Left lung (tissue), 10 donors: ENCODE results near the gene GLIPR2. TPM values are rescaled to one million over a fixed set of nuclear protein-coding genes. Genes with fewer than 3 reads are reported as not detected.
"Not testable (repeated sequence)": the region's sequence is repeated elsewhere in the genome, so short reads cannot be mapped to it uniquely, and the experiment has no call there.

Experiments used
- ATAC-seq: fragments of 200-7000 bp; cut with Tn5 transposase; one replicate; pipeline ENCODE4 v1.9.1; 2020; ENCODE audit warnings: moderate library complexity
- DNase-seq, 4 donors: peaks; one replicate each; pipeline ENCODE4 v3.0.0-alpha.2; 2013 to 2020
- H3K27ac ChIP-seq, 2 donors: fragments of 200-600 bp; sonication (generic) in 1 of 2; one replicate each; pipeline versions ENCODE4 v1.5.0 to v1.8.0; 2020 to 2021
- H3K27me3 ChIP-seq, 2 donors: fragments of 200-600 bp; sonication (generic) in 1 of 2; one replicate each; pipeline versions ENCODE4 v1.5.0 to v1.8.0; 2020 to 2021
- H3K36me3 ChIP-seq, 2 donors: fragments of 200-600 bp; sonication (generic) in 1 of 2; one replicate each; pipeline versions ENCODE4 v1.5.0 to v1.8.0; 2020 to 2021
- H3K4me1 ChIP-seq, 2 donors: fragments of 200-600 bp; one replicate each; pipeline ENCODE4 v1.8.0; 2021
- H3K4me3 ChIP-seq, 2 donors: fragments of 200-600 bp; sonication (generic) in 1 of 2; one replicate each; pipeline versions ENCODE4 v1.5.0 to v1.8.0; 2020 to 2021; ENCODE audit warnings: mild to moderate bottlenecking in 1 of 2
- H3K9me3 ChIP-seq, 2 donors: fragments of 200-600 bp; sonication (generic) in 1 of 2; one replicate each; pipeline versions ENCODE4 v1.5.0 to v1.8.0; 2020 to 2021
- CTCF ChIP-seq, 2 donors: fragments of 200-600 bp; sonication (generic) in 1 of 2; IDR thresholded peaks; one replicate each; pipeline versions ENCODE4 v1.5.0 to v1.8.0; 2021; ENCODE audit warnings: antibody characterized with exemption in 2 of 2
- intact Hi-C, 2 donors: fragments of 100-400 bp; cut with DNase I; formaldehyde crosslinking; loops; one replicate each; pipeline versions ENCODE4 v1.11.2 to v1.14.2; 2022
- polyA plus RNA-seq, 6 donors: library from polyadenylated mRNA; unstranded; fragments of 120-200 nt; gene quantifications; one replicate each; pipeline ENCODE4 v1.2.1, GENCODE V29; 2013; ENCODE audit not compliant: insufficient read length in 6 of 6
- total RNA-seq, 2 donors: library from RNA; stranded (reverse); fragmentation: NEBNext Ultra II Directional; extraction: Animal tissue kit (Norgen Biotek cat#: 25700); gene quantifications; one replicate each; pipeline ENCODE4 v1.2.1, GENCODE V29; 2021
- donor health status: DM: no; HTN: yes; CAD: no.
- donor health status: DM: no; HTN: no; CAD: no.

GLIPR2 gene
- total and polyA plus RNA-seq, 8 donors, result 33.0 to 94.5 (median 35.8) TPM

- Histone ChIP-seq H3K9me3 (peaks cover 0 to 3% of the 10 kb centered on the region in 2 donors), H3K27ac (peak overlapping the region in 1 of 2 donors; percentile 66), H3K27me3 (no peaks in the 10 kb centered on the region), H3K4me3 (no peak overlapping the region), H3K36me3 (peaks cover 0 to 17% of the 10 kb centered on the region in 2 donors), H3K4me1 (peaks cover 6 to 63% of the 10 kb centered on the region in 2 donors)
- ATAC-seq, result no peak
- no peak for DNase-seq
- intact Hi-C loops, result no loop called here
- no peak for TF ChIP-seq CTCF (IDR thresholded peaks at IDR 0.05)
Observed at GRCh38 chr9:36156116-36156515, 19.6 kb downstream of the GLIPR2 start.

DNA sequence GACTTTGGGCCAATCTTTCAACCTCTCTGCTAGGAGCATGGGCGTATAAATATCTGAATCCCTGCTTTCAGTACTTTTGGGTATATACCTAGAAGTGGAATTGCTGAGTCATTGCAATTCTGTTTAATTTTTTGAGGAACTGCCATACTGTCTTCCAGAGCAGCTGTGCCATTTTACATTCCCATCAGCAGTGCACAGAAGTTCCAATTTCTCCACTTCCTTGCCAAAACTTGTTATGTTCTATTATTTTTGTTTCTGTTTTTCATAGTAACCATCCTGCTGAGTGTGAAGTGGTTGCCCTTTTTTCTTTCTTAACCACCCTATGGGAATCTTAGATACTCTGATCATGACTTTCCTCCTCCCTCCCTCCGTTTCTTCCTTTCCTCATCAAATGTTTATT, 21.6 kb downstream of the GLIPR2 start:
- DNase-seq (no peak), ATAC-seq (peak; percentile 17)
- H3K9me3 ChIP-seq, result peaks cover 0 to 3% of the 10 kb centered on the region in 2 donors
- H3K27me3 ChIP-seq, result no peaks in the 10 kb centered on the region
- intact Hi-C loops, result no loop called here
- H3K4me1 ChIP-seq, result peaks cover 3 to 44% of the 10 kb centered on the region in 2 donors
- peak overlapping the region; percentile 60 to 73 for H3K27ac ChIP-seq
- H3K4me3 ChIP-seq, result no peak overlapping the region
- no peak for TF ChIP-seq CTCF (IDR thresholded peaks at IDR 0.05)
- H3K36me3 ChIP-seq, result peaks cover 0 to 26% of the 10 kb centered on the region in 2 donors

DNA sequence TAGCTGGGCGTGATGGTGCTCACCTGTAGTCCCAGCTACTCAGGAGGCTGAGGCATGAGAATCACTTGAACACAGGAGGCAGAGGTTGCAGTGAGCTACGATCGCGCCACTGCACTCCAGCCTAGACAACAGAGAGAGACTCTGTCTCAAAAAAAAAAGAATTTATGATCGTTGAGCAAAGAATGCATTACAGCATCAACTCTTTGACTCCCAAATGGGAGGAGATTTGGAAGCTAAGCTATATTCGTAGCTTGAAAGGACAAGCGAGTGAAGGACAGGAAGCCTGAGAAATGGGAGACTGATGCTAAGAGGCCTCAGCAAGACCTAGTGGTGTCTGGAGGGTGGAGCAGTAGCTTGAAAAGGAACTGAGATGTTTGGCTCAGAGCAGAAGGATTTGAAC, 22.4 kb downstream of the GLIPR2 start:
- intact Hi-C loops, result no loop called here
- H3K27me3 ChIP-seq, result no peaks in the 10 kb centered on the region
- H3K4me1 ChIP-seq, result peaks cover 9 to 42% of the 10 kb centered on the region in 2 donors
- peaks cover 0 to 33% of the 10 kb centered on the region in 2 donors for H3K36me3 ChIP-seq
- no peak overlapping the region for H3K4me3 ChIP-seq
- ATAC-seq (no peak), DNase-seq (no peak)
- peaks cover 0 to 3% of the 10 kb centered on the region in 2 donors for H3K9me3 ChIP-seq
- peak overlapping the region; percentile 60 to 73 for H3K27ac ChIP-seq
- no peak for TF ChIP-seq CTCF (IDR thresholded peaks at IDR 0.05)

DNA sequence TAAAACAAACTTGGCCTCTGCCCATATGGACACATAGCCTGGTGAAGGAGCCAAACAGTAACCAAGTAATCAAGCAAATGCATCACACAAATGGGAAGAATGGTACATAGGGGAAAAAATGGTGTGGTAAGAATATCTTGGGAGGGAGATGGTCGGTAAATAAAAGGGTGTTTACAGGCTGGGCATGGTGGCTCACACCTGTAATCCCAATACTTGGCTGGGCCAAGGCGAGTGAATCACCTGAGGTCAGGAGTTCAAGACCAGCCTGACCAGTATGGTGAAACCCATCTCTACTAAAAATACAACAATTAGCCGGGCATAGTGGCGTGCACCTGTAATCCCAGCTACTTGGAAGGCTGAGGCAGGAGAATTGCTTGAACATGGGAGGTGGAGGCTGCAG, 23.0 kb downstream of the GLIPR2 start:
- ATAC-seq, H3K9me3 ChIP-seq, intact Hi-C loops, H3K4me3 ChIP-seq, H3K27me3 ChIP-seq, DNase-seq: not testable (repeated sequence)
- Histone ChIP-seq H3K36me3 (peaks cover 0 to 33% of the 10 kb centered on the region in 2 donors), H3K4me1 (peaks cover 9 to 36% of the 10 kb centered on the region in 2 donors), H3K27ac (peak overlapping the region in 1 of 2 donors; percentile 73)

GRCh38 chr9:36160126-36160525, 23.6 kb downstream of the GLIPR2 start:
- ATAC-seq, H3K4me3 ChIP-seq, intact Hi-C loops, DNase-seq, H3K27me3 ChIP-seq, H3K9me3 ChIP-seq, H3K27ac ChIP-seq: not testable (repeated sequence)
- H3K36me3 ChIP-seq, result peaks cover 0 to 33% of the 10 kb centered on the region in 2 donors
- peaks cover 9 to 33% of the 10 kb centered on the region in 2 donors for H3K4me1 ChIP-seq

DNA sequence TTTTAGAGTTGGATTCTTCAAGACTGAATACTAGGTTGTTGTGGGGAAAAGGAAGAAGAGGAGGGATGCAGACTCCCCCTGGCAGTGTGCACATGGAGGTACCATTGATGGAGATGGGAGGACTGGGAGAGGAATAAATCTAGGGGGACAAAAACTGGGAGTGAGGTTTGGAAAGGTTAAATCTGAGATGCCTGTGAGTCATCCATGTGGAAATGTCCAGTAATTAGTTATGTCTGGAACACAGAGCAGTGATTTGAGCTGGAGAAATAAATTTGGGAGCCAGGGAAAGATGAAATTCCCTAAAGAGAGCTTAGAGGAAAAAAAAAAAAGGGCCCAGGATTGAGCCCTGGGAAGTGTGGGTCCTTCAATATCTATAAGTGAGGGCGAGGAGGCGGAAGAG, 24.7 kb downstream of the GLIPR2 start:
- H3K36me3 ChIP-seq, result peaks cover 0 to 24% of the 10 kb centered on the region in 2 donors
- DNase-seq, result no peak
- peaks cover 0 to 3% of the 10 kb centered on the region in 2 donors for H3K9me3 ChIP-seq
- H3K4me1 ChIP-seq, result peaks cover 9 to 35% of the 10 kb centered on the region in 2 donors
- TF ChIP-seq CTCF (IDR thresholded peaks at IDR 0.05), result no peak
- intact Hi-C loops, result no loop called here
- ATAC-seq, result no peak
- H3K4me3 ChIP-seq, result no peak overlapping the region
- H3K27me3 ChIP-seq, result peaks cover 0 to 5% of the 10 kb centered on the region in 2 donors
- peak overlapping the region in 1 of 2 donors; percentile 59 for H3K27ac ChIP-seq
